Liver (tissue), 9 donors: Measurements from ENCODE around the gene ABL2. TPM values are rescaled to one million over a fixed set of nuclear protein-coding genes. Genes with fewer than 3 reads are reported as not detected.
"Not testable (repeated sequence)": the region's sequence is repeated elsewhere in the genome, so short reads cannot be mapped to it uniquely, and the experiment has no call there.

ENCODE experiments used
- DNase-seq: peaks from one replicate; pipeline ENCODE4 v3.0.0-alpha.2; 2017; ENCODE audit warnings: low spot score
- H3K27ac ChIP-seq, 2 donors: one replicate each; pipeline ENCODE4 v1.7.0; 2013; ENCODE audit warnings: inconsistent platforms in 2 of 2, low read length in 2 of 2, control low read depth in 1 of 2, low read depth in 1 of 2, mild to moderate bottlenecking in 1 of 2
- H3K27me3 ChIP-seq, 4 donors: one replicate each; pipeline versions ENCODE4 v1.6.1 to v1.7.0; 2013; ENCODE audit warnings: low read length in 3 of 4, inconsistent platforms in 1 of 4, mild to moderate bottlenecking in 1 of 4, moderate library complexity in 1 of 4; ENCODE audit not compliant: control insufficient read depth in 4 of 4, insufficient read depth in 4 of 4
- H3K36me3 ChIP-seq, 4 donors: one replicate each; pipeline versions ENCODE4 v1.6.1 to v1.7.0; 2013; ENCODE audit warnings: low read length in 3 of 4, mild to moderate bottlenecking in 3 of 4, low read depth in 1 of 4, moderate library complexity in 1 of 4; ENCODE audit not compliant: control insufficient read depth in 4 of 4, insufficient read depth in 3 of 4
- H3K4me1 ChIP-seq, 4 donors: one replicate each; pipeline versions ENCODE4 v1.6.1 to v1.7.0; 2013; ENCODE audit warnings: low read length in 3 of 4, mild to moderate bottlenecking in 3 of 4, moderate library complexity in 1 of 4; ENCODE audit not compliant: control insufficient read depth in 4 of 4, insufficient read depth in 4 of 4
- H3K4me3 ChIP-seq, 3 donors: one replicate each; pipeline versions ENCODE4 v1.6.1 to v1.7.0; 2013; ENCODE audit warnings: low read length in 3 of 3, control low read depth in 1 of 3, low read depth in 1 of 3, mild to moderate bottlenecking in 1 of 3
- H3K9ac ChIP-seq, 2 donors: one replicate each; pipeline ENCODE4 v1.7.0; 2013; ENCODE audit warnings: low read length in 2 of 2, mild to moderate bottlenecking in 2 of 2, moderate library complexity in 2 of 2, control low read depth in 1 of 2, low read depth in 1 of 2
- H3K9me3 ChIP-seq, 4 donors: one replicate each; pipeline versions ENCODE4 v1.6.1 to v1.7.0; 2013; ENCODE audit warnings: low read length in 3 of 4; ENCODE audit not compliant: control insufficient read depth in 4 of 4
- EGR1 ChIP-seq, 2 donors: IDR thresholded peaks; 2 replicates each; pipeline ENCODE4 v1.6.1; 2016 to 2018; ENCODE audit warnings: antibody characterized with exemption in 2 of 2, low read depth in 2 of 2
- FOXA1 ChIP-seq: IDR thresholded peaks from 2 replicates; pipeline ENCODE4 v1.6.1; 2016; ENCODE audit warnings: antibody characterized with exemption
- GABPA ChIP-seq, 2 donors: IDR thresholded peaks in 1 of 2; conservative IDR thresholded peaks in 1 of 2; 2 replicates each; pipeline ENCODE4 v1.6.1; 2016; ENCODE audit warnings: antibody characterized with exemption in 2 of 2, mild to moderate bottlenecking in 1 of 2, moderate library complexity in 1 of 2
- HNF4A ChIP-seq, 2 donors: conservative IDR thresholded peaks; 2 replicates each; pipeline ENCODE4 v1.6.1; 2016; ENCODE audit warnings: antibody characterized with exemption in 2 of 2, mild to moderate bottlenecking in 2 of 2
- HNF4G ChIP-seq: IDR thresholded peaks from 2 replicates; pipeline ENCODE4 v1.6.1; 2016; ENCODE audit warnings: antibody characterized with exemption
- MAX ChIP-seq: IDR thresholded peaks from 2 replicates; pipeline ENCODE4 v1.6.1; 2016; ENCODE audit warnings: antibody characterized with exemption
- RAD21 ChIP-seq, 2 donors: IDR thresholded peaks; 2 replicates each; pipeline ENCODE4 v1.6.1; 2016; ENCODE audit warnings: antibody characterized with exemption in 2 of 2, mild to moderate bottlenecking in 2 of 2
- RXRA ChIP-seq, 2 donors: IDR thresholded peaks; 2 replicates each; pipeline ENCODE4 v1.6.1; 2017 to 2018; ENCODE audit warnings: antibody characterized with exemption in 2 of 2, mild to moderate bottlenecking in 1 of 2
- SP1 ChIP-seq: IDR thresholded peaks from 2 replicates; pipeline ENCODE4 v1.6.1; 2018; ENCODE audit warnings: antibody characterized with exemption, mild to moderate bottlenecking
- ZBTB33 ChIP-seq: IDR thresholded peaks from 2 replicates; pipeline ENCODE4 v1.6.1; 2016; ENCODE audit warnings: antibody characterized with exemption
- WGBS: extraction: QIAGEN DNeasy Blood & Tissue Kit; methylation state at CpG from one replicate; pipeline ENCODE4 v1.1.7; 2013; 5-methylcytosine and 5-hydroxymethylcytosine counted together
- polyA plus RNA-seq, 2 donors: library from polyadenylated mRNA; stranded (reverse) in 1 of 2; unstranded in 1 of 2; fragments of 200-250 nt in 1 of 2; fragments of >200 nt in 1 of 2; fragmentation: Nextera tagmentation in 1 of 2; extraction: Ambion mirVana in 1 of 2; gene quantifications; one replicate each; pipeline versions ENCODE4 v1.2.1 to v1.2.3, GENCODE V29; 2013 to 2015
- total RNA-seq, 2 donors: library from RNA; depleted of rRNA; stranded (reverse); fragments of >200 nt; gene quantifications; one replicate each; pipeline ENCODE4 v1.2.3, GENCODE V29; 2014
- donor health status: healthy.
- donor health status: healthy.
- donor health status: healthy.
- donor health status: healthy.
- donor health status: healthy.

ABL2 gene
- total and polyA plus RNA-seq, 4 donors: 1.8 to 7.8 (median 3.4) TPM

GRCh38 chr1:179228783-179229213, 679 bp downstream of the ABL2 start:
- Histone ChIP-seq H3K4me3 (peak overlapping the region; percentile 79 to 94 (median 93)), H3K9me3 (no peaks in the 10 kb centered on the region), H3K27ac (peak overlapping the region in 1 of 2 donors; percentile 86), H3K36me3 (peaks cover 0 to 1% (median 0%) of the 10 kb centered on the region in 4 donors), H3K27me3 (no peaks in the 10 kb centered on the region), H3K4me1 (peaks cover 0 to 23% (median 14%) of the 10 kb centered on the region in 4 donors), H3K9ac (no peak overlapping the region)
- no peak for TF ChIP-seq HNF4G
- no peak for TF ChIP-seq ZBTB33
- peak in 1 of 2 donors; percentile 24 for TF ChIP-seq EGR1 (IDR thresholded peaks at IDR 0.05; ENCODE audit: low read depth in 2 of 2)
- no peak for TF ChIP-seq GABPA (IDR thresholded peaks at IDR 0.05 in 1 of 2, conservative IDR thresholded peaks at IDR 0.05 in 1 of 2)
- WGBS: 2% methylated on average over 19 of the region's 19 CpGs
- peak; percentile 58 for DNase-seq

- H3K9me3 ChIP-seq: no peaks in the 10 kb centered on the region
- H3K36me3 ChIP-seq: peaks cover 0 to 1% (median 0%) of the 10 kb centered on the region in 4 donors
- TF ChIP-seq MAX: peak; percentile 11
- TF ChIP-seq FOXA1: no peak
- TF ChIP-seq RAD21 (IDR thresholded peaks at IDR 0.05): peak in 1 of 2 donors; percentile 5
- peak; percentile 33 to 46 for TF ChIP-seq RXRA (IDR thresholded peaks at IDR 0.05)
- TF ChIP-seq EGR1 (IDR thresholded peaks at IDR 0.05; ENCODE audit: low read depth in 2 of 2): no peak
- peak; percentile 40 for TF ChIP-seq HNF4G
- TF ChIP-seq SP1: peak; percentile 43
- TF ChIP-seq HNF4A (conservative IDR thresholded peaks at IDR 0.05): peak; percentile 70 to 88
- no peak overlapping the region for H3K27ac ChIP-seq
- H3K27me3 ChIP-seq: no peaks in the 10 kb centered on the region
- DNase-seq: no peak
- no peak overlapping the region for H3K9ac ChIP-seq
- H3K4me3 ChIP-seq: no peak overlapping the region
- H3K4me1 ChIP-seq: peaks cover 0 to 23% (median 14%) of the 10 kb centered on the region in 4 donors
These were observed 2.7 kb downstream of the ABL2 start for GRCh38 chr1:179226738-179227137.

GRCh38 chr1:179224466-179224865, 5.0 kb downstream of the ABL2 start:
- WGBS: 85% methylated on average over 8 of the region's 8 CpGs
- not testable (repeated sequence) for H3K9ac ChIP-seq, H3K27ac ChIP-seq, H3K9me3 ChIP-seq, H3K36me3 ChIP-seq, DNase-seq, H3K27me3 ChIP-seq, H3K4me3 ChIP-seq
- peaks cover 0 to 19% (median 10%) of the 10 kb centered on the region in 4 donors for H3K4me1 ChIP-seq

GRCh38 chr1:179221121-179221520, 8.4 kb downstream of the ABL2 start:
- 67% methylated on average over 7 of the region's 7 CpGs for WGBS
- not testable (repeated sequence) for H3K4me1 ChIP-seq, H3K36me3 ChIP-seq, H3K27me3 ChIP-seq, H3K4me3 ChIP-seq, H3K27ac ChIP-seq, DNase-seq, H3K9me3 ChIP-seq, H3K9ac ChIP-seq
